ENCODE results near the gene LIN9. TPM values are rescaled to one million over a fixed set of nuclear protein-coding genes. Genes with fewer than 3 reads are reported as not detected.

LIN9 gene, protein sequence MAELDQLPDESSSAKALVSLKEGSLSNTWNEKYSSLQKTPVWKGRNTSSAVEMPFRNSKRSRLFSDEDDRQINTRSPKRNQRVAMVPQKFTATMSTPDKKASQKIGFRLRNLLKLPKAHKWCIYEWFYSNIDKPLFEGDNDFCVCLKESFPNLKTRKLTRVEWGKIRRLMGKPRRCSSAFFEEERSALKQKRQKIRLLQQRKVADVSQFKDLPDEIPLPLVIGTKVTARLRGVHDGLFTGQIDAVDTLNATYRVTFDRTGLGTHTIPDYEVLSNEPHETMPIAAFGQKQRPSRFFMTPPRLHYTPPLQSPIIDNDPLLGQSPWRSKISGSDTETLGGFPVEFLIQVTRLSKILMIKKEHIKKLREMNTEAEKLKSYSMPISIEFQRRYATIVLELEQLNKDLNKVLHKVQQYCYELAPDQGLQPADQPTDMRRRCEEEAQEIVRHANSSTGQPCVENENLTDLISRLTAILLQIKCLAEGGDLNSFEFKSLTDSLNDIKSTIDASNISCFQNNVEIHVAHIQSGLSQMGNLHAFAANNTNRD
- total RNA-seq (1 to 10 TPM in 7 of 9 donors, under 1 TPM in 2; 0.97 to 5.7 (median 2.3) TPM), polyA plus RNA-seq (1 to 10 TPM; 1.2 to 2.3 (median 1.9) TPM)
- long read RNA-seq, donor 1, partial matches to known transcripts: 0 of 2 reads
- long read RNA-seq, donor 1, other reads (novel, unspliced or antisense): 0 of 2 reads
- long read RNA-seq, donor 2, partial matches to known transcripts: 0 of 1 reads
- long read RNA-seq, donor 2, other reads (novel, unspliced or antisense): 0 of 1 reads
- long read RNA-seq, donor 3: 0 reads
- long read RNA-seq, donor 4: 0 reads
- long read RNA-seq, donor 5, partial matches to known transcripts: 2 of 9 reads
- long read RNA-seq, donor 5, other reads (novel, unspliced or antisense): 3 of 9 reads
- long read RNA-seq, donor 6, partial matches to known transcripts: 0 of 5 reads
- long read RNA-seq, donor 6, other reads (novel, unspliced or antisense): 2 of 5 reads
- long read RNA-seq, donor 7: 0 reads
- long read RNA-seq, donor 8: 0 reads
- long read RNA-seq, donor 9, partial matches to known transcripts: 0 of 1 reads
- long read RNA-seq, donor 9, other reads (novel, unspliced or antisense): 0 of 1 reads
- long read RNA-seq, donor 10, partial matches to known transcripts: 0 of 1 reads
- long read RNA-seq, donor 10, other reads (novel, unspliced or antisense): 0 of 1 reads

DNA sequence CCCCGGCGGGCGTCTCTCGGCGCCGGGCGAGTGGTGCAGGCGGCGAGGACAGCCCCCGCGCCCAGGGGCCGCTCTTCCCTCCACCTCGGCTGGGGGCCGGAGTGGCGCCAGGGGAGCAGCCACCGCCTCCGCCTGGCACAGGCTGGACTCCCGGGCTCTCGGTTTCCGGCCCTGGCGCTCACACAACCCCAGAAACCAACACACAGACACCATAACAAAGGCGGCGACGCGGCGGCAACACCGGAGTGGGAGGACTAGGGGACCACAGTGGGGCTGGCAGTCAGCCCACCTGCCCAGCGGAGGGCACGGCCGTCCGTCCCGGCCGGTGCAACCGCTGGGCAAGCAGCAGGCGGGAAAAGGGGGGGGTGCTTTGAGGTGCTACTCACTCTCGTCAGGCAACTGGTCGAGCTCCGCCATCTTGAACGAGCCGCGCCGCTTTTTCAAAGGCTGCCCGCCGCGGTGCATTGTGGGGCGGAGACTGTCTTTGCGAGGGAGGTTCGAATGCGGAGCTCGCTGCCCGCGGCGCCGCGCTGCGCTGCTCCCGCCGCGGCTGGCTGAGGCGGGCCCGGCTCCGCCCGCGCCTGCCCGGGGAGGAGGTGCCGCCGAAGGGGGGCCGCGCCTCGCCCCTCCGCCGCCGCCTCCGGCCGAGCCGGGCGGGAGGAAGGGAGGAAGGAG lies at the start of gene LIN9:
Gene LIN9 (minus strand): TSS at position 442 of the 675 bp plus-strand sequence. CDS start 25 bp downstream, at position 417.
- Histone ChIP-seq H3K27ac (peak within 1 kb of the TSS in 4 of 5 donors; percentile 48 to 89 (median 65)), H3K4me1 (replicated peaks in 1 of 2) (peaks cover 0 to 10% of the 10 kb centered on the region in 2 donors), H3K4me3 (peak within 1 kb of the TSS; percentile 63 to 73 (median 70)), H3K27me3 (no peaks in the 10 kb centered on the region), H3K9me3 (replicated peaks in 1 of 3) (no peaks in the 10 kb centered on the region), H3K36me3 (replicated peaks in 1 of 2) (no peaks in the 10 kb centered on the region)
- WGBS, 4 donors: 0% methylated on average over 16 to 77 of the region's 77 CpGs
- TF ChIP-seq, protein P1, sequence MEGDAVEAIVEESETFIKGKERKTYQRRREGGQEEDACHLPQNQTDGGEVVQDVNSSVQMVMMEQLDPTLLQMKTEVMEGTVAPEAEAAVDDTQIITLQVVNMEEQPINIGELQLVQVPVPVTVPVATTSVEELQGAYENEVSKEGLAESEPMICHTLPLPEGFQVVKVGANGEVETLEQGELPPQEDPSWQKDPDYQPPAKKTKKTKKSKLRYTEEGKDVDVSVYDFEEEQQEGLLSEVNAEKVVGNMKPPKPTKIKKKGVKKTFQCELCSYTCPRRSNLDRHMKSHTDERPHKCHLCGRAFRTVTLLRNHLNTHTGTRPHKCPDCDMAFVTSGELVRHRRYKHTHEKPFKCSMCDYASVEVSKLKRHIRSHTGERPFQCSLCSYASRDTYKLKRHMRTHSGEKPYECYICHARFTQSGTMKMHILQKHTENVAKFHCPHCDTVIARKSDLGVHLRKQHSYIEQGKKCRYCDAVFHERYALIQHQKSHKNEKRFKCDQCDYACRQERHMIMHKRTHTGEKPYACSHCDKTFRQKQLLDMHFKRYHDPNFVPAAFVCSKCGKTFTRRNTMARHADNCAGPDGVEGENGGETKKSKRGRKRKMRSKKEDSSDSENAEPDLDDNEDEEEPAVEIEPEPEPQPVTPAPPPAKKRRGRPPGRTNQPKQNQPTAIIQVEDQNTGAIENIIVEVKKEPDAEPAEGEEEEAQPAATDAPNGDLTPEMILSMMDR (IDR thresholded peaks at IDR 0.05): no peak
- TF ChIP-seq POLR2A (IDR thresholded peaks at IDR 0.05): peak in 1 of 2 donors; percentile 47
- peak; percentile 87 to 93 (median 90) for DNase-seq
- intact Hi-C loops (cut with DNase I): no loop called here

DNA sequence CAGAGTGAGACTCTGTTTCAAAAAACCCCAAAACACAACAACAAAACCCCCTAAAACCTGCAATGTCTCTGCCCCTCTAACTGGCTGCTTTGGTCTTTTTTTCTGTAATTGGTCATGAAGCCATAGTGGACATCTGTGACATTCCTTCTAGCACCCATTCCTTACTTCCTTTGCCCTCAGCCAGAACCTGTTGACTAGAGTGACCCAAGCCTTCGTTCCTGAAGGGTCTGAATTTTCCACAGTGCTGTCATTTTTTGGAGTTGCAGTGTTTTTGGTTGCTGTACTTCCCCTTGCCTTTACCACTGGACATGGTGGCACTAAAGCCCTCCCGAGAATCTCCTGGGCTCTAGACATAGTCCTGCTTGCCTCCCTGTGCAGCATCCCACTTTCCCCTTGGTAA lies 48.5 kb upstream of the LIN9 start:
- 95 to 100% (median 98%) methylated on average over 2 of the region's 2 CpGs for WGBS, 4 donors
- no peak for DNase-seq

DNA sequence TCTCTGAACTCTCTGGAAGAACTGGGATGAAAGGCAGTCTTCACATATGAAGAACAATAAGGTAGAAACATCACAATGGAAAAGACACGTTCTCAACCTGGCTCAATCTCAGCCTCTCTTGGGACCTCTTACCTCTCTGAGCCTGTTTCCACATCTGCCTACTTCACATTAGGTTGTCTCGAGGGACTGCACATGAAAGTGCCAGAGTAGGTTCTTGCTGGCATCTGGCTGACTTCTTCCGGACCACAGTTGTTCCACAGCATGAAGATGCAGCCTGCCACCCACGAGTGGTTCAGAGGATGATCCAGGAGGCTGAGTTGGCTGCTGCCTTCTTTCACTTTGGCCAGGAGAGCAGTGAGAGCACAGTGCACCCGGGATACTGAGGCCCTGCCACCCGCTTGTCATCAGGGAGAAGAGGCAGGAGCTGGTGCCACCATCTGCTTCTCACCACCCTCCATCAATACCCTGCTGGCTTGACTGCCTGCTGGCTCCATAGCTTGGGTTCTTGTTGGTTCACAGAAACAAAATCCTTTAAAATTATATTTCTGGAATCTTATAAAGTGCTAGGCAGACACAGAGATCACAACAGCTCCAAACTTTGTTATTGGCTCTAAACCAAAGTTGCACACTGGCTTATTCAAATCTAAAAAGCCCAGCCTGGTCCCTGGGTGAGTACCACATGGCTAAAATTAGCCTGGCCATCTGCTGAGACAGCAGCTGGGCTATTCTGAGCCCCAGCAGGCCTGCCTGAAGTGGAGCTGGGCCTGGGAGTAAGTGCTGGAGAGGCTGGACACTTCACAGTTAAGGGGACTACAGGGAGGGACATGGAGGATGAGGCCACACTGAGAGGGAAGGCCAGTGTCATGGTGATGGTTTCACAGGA lies 46.9 kb upstream of the LIN9 start:
- peaks cover 0 to 9% of the 10 kb centered on the region in 2 donors for H3K36me3 ChIP-seq (replicated peaks in 1 of 2)
- no peak overlapping the region for H3K27ac ChIP-seq
- no peak overlapping the region for H3K4me3 ChIP-seq
- intact Hi-C loops (cut with DNase I): no loop called here
- DNase-seq: no peak
- no peaks in the 10 kb centered on the region for H3K9me3 ChIP-seq (replicated peaks in 1 of 3)
- H3K4me1 ChIP-seq (replicated peaks in 1 of 2): no peaks in the 10 kb centered on the region
- 90 to 98% (median 94%) methylated on average over 5 to 6 of the region's 6 CpGs for WGBS, 4 donors
- TF ChIP-seq POLR2A (IDR thresholded peaks at IDR 0.05): no peak
- TF ChIP-seq, protein P1 (IDR thresholded peaks at IDR 0.05): no peak
- no peaks in the 10 kb centered on the region for H3K27me3 ChIP-seq

More for the DNA sequence above, 48.5 kb upstream of the LIN9 start:
- H3K4me3 ChIP-seq: no peak overlapping the region
- TF ChIP-seq, protein P1 (IDR thresholded peaks at IDR 0.05): no peak
- no peak for TF ChIP-seq POLR2A (IDR thresholded peaks at IDR 0.05)
- intact Hi-C loops (cut with DNase I): no loop called here
- no peaks in the 10 kb centered on the region for H3K9me3 ChIP-seq (replicated peaks in 1 of 3)
- peaks cover 0 to 24% of the 10 kb centered on the region in 2 donors for H3K36me3 ChIP-seq (replicated peaks in 1 of 2)
- H3K27ac ChIP-seq: no peak overlapping the region
- no peaks in the 10 kb centered on the region for H3K4me1 ChIP-seq (replicated peaks in 1 of 2)
- no peaks in the 10 kb centered on the region for H3K27me3 ChIP-seq
